ENCODE measurements around the gene BCL2L2.
"Not testable (repeated sequence)": the region's sequence is repeated elsewhere in the genome, so short reads cannot be mapped to it uniquely, and the experiment has no call there.

BCL2L2 gene

DNA sequence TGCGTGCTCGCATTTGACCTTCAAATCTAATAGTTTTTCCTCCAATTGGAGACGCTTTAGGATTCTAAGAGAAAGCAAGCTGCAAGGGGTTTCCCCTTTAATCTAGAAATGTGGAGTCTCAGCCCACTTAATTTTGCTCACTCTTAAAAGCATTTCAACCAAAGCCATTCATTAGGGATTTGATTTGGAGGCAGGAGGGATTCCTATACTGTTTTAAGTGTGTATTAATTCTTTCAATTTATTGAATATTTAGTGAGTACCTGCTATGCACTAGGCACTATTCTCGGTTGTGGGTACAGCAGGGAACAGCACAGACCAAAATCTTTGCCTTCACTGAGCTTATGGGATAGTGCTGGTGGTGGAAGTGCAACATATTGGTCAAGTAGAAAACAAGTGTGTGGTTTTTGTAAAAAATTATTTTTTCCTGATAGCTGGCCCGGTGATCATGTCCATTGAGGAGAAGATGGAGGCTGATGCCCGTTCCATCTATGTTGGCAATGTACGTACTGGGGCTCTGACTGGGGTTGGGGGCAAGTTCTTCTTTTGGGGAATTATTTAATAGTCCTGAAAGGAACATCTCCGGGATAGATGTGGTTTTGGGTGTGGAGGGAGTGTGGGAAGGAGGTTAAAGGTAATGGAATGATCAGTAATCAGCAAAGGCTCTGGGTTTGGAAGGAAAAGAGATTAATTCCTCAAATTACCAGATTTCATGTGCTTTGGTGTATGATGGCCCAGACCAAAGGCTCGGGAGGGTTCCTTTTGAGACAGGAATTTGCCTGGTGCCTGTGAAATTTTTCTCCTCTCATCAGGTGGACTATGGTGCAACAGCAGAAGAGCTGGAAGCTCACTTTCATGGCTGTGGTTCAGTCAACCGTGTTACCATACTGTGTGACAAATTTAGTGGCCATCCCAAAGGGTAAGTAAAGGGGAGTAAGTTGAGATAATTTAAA is 16.2 kb downstream of the BCL2L2 start:
- H3K27ac Mint-ChIP-seq (ENCODE audit: low read depth) = peak overlapping the region; percentile 97
- peaks cover 43% of the 10 kb centered on the region for H3K36me3 Mint-ChIP-seq (ENCODE audit: insufficient read depth)
- no peaks in the 10 kb centered on the region for H3K9me3 Mint-ChIP-seq
- H3K27me3 Mint-ChIP-seq = no peaks in the 10 kb centered on the region
- no peak for DNase-seq (ENCODE audit: low spot score in 2 of 2)
- no peak for ATAC-seq (replicated peaks; ENCODE audit: extremely low read depth, poor library complexity, severe bottlenecking)
- H3K4me3 Mint-ChIP-seq = peak overlapping the region; percentile 89
- H3K4me1 Mint-ChIP-seq = peaks cover 37% of the 10 kb centered on the region

- no peak overlapping the region for H3K27ac Mint-ChIP-seq (ENCODE audit: low read depth)
Observed at GRCh38 chr14:23323838-23324454, 17.3 kb downstream of the BCL2L2 start.

GRCh38 chr14:23324455-23324846 is 17.8 kb downstream of the BCL2L2 start:
- Mint-ChIP-seq H3K27me3 (no peaks in the 10 kb centered on the region), H3K4me3 (no peak overlapping the region), H3K27ac (ENCODE audit: low read depth) (no peak overlapping the region), H3K4me1 (peaks cover 36% of the 10 kb centered on the region), H3K9me3 (no peaks in the 10 kb centered on the region), H3K36me3 (ENCODE audit: insufficient read depth) (peaks cover 43% of the 10 kb centered on the region)
- ATAC-seq (replicated peaks; ENCODE audit: extremely low read depth, poor library complexity, severe bottlenecking) = no peak
- no peak for DNase-seq (ENCODE audit: low spot score in 2 of 2)

More at GRCh38 chr14:23323838-23324454, 17.3 kb downstream of the BCL2L2 start:
- peaks cover 43% of the 10 kb centered on the region for H3K36me3 Mint-ChIP-seq (ENCODE audit: insufficient read depth)
- H3K4me3 Mint-ChIP-seq = no peak overlapping the region
- no peaks in the 10 kb centered on the region for H3K9me3 Mint-ChIP-seq
- no peaks in the 10 kb centered on the region for H3K27me3 Mint-ChIP-seq
- no peak for DNase-seq (ENCODE audit: low spot score in 2 of 2)
- ATAC-seq (replicated peaks; ENCODE audit: extremely low read depth, poor library complexity, severe bottlenecking) = no peak
- H3K4me1 Mint-ChIP-seq = peaks cover 37% of the 10 kb centered on the region

DNA sequence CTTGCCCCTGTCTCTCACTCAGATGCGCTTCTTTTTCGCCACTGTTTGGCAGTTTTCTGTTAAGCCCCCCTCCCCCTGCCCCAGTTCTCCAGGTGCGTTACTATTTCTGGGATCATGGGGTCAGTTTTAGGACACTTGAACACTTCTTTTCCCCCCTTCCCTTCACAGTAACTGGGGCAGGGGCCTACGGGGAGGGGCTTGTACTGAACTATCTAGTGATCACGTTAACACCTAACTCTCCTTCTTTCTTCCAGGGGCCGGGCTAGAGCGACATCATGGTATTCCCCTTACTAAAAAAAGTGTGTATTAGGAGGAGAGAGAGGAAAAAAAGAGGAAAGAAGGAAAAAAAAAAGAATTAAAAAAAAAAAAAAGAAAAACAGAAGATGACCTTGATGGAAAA is 18.4 kb downstream of the BCL2L2 start:
- DNase-seq (ENCODE audit: low spot score in 2 of 2) (no peak), ATAC-seq (replicated peaks; ENCODE audit: extremely low read depth, poor library complexity, severe bottlenecking) (no peak)
- Mint-ChIP-seq H3K36me3 (ENCODE audit: insufficient read depth) (peaks cover 43% of the 10 kb centered on the region), H3K27ac (ENCODE audit: low read depth) (no peak overlapping the region), H3K4me1 (peaks cover 30% of the 10 kb centered on the region), H3K27me3 (no peaks in the 10 kb centered on the region), H3K9me3 (no peaks in the 10 kb centered on the region), H3K4me3 (no peak overlapping the region)

DNA sequence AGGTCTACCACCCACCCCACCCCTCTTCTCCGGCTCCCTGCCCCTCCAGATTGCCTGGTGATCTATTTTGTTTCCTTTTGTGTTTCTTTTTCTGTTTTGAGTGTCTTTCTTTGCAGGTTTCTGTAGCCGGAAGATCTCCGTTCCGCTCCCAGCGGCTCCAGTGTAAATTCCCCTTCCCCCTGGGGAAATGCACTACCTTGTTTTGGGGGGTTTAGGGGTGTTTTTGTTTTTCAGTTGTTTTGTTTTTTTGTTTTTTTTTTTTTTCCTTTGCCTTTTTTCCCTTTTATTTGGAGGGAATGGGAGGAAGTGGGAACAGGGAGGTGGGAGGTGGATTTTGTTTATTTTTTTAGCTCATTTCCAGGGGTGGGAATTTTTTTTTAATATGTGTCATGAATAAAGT is 19.1 kb downstream of the BCL2L2 start:
- not testable (repeated sequence) for DNase-seq (ENCODE audit: low spot score in 2 of 2); H3K27ac Mint-ChIP-seq (ENCODE audit: low read depth); H3K27me3 Mint-ChIP-seq; ATAC-seq (replicated peaks; ENCODE audit: extremely low read depth, poor library complexity, severe bottlenecking); H3K4me3 Mint-ChIP-seq; H3K9me3 Mint-ChIP-seq
- Mint-ChIP-seq H3K4me1 (peaks cover 23% of the 10 kb centered on the region), H3K36me3 (ENCODE audit: insufficient read depth) (peaks cover 40% of the 10 kb centered on the region)

DNA sequence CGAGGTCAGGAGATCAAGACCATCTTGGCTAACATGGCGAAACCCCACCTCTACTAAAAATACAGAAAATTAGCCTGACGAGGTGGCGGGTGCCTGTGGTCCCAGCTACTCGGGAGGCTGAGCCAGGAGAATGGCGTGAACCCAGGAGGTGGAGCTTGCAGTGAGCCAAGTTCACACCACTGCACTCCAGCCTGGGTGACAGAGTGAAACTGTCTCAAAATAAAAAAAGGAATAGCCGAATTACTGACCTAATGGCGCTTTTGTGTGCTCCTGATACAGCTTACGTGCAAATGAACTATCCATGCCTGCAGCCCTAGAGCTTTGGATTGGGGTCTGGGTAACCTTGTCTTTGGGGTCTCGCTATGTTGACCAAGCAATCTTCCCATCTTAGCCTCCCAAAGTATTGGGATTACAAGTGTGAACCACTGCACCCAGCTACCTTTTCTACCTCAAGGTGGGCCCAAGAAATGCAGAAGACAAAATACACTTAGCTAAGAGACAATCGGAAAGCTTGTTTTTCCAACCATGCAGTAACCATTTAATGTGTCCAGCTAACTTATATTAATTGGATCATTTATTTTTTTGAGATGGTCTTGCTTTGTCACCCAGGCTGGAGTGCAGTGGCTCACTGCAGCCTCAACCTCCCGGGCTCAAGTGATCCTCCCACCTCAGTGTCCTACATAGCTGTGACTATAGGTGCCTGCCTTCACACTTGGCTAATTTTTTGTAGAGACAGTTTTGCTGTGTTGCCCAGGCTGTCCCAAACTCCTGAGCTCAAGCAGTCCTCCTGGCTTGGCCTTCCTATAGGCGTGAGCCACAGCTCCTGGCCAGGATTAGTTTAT is 20.1 kb downstream of the BCL2L2 start:
- Mint-ChIP-seq H3K4me3 (no peak overlapping the region), H3K9me3 (no peaks in the 10 kb centered on the region), H3K4me1 (peaks cover 23% of the 10 kb centered on the region), H3K27me3 (no peaks in the 10 kb centered on the region), H3K36me3 (ENCODE audit: insufficient read depth) (peaks cover 35% of the 10 kb centered on the region), H3K27ac (ENCODE audit: low read depth) (no peak overlapping the region)
- ATAC-seq (replicated peaks; ENCODE audit: extremely low read depth, poor library complexity, severe bottlenecking) (no peak), DNase-seq (ENCODE audit: low spot score in 2 of 2) (no peak)

DNA sequence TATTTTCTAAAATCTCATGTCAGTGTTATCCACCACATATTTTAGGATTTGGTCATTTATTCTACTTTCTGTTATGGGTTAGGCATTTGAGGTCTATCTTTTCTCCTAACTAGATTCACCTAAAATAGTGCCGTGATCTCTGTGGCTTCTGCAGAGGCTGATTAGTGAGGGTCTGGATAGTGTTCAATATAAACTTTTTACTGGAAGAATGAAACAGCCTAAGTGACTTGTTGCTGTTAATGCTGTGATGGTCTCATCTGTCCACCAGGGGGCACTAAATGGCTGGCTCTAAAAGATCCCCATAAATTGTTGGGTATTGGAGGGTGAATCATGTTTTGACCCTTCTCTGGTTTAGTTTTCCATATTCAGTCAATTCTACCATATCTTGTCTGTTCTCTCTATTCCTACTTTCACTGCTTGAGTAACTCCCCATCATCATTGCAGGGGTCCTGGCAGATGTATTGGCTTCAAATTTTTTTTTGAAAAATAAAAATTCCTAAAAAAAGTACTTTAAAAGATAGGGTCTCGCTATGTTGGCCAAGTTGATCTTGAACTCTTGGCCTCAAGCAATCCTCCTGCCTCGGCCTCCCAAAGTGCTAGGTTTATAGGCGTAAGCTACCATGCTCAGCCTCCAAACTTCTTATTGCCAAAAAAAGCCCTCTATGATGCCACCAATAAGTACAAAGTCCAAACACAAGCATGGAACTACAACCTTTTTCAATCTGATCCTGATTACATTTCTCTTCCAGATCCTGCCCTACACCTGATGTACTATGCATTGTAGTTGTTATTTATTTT is 21.5 kb downstream of the BCL2L2 start:
- H3K4me1 Mint-ChIP-seq = peaks cover 10% of the 10 kb centered on the region
- no peaks in the 10 kb centered on the region for H3K27me3 Mint-ChIP-seq
- no peak overlapping the region for H3K4me3 Mint-ChIP-seq
- no peak overlapping the region for H3K27ac Mint-ChIP-seq (ENCODE audit: low read depth)
- H3K36me3 Mint-ChIP-seq (ENCODE audit: insufficient read depth) = peaks cover 27% of the 10 kb centered on the region
- no peak for ATAC-seq (replicated peaks; ENCODE audit: extremely low read depth, poor library complexity, severe bottlenecking)
- DNase-seq (ENCODE audit: low spot score in 2 of 2) = peak in 1 of 2 donors; percentile 32
- H3K9me3 Mint-ChIP-seq = no peaks in the 10 kb centered on the region

- no peaks in the 10 kb centered on the region for H3K4me1 Mint-ChIP-seq
- no peak overlapping the region for H3K27ac Mint-ChIP-seq (ENCODE audit: low read depth)
- DNase-seq (ENCODE audit: low spot score in 2 of 2) (no peak), ATAC-seq (replicated peaks; ENCODE audit: extremely low read depth, poor library complexity, severe bottlenecking) (no peak)
- peaks cover 58% of the 10 kb centered on the region for H3K27me3 Mint-ChIP-seq
- no peak overlapping the region for H3K4me3 Mint-ChIP-seq
- no peaks in the 10 kb centered on the region for H3K36me3 Mint-ChIP-seq (ENCODE audit: insufficient read depth)
- H3K9me3 Mint-ChIP-seq = no peaks in the 10 kb centered on the region
Observed at GRCh38 chr14:23335623-23336022, 29.0 kb downstream of the BCL2L2 start.

DNA sequence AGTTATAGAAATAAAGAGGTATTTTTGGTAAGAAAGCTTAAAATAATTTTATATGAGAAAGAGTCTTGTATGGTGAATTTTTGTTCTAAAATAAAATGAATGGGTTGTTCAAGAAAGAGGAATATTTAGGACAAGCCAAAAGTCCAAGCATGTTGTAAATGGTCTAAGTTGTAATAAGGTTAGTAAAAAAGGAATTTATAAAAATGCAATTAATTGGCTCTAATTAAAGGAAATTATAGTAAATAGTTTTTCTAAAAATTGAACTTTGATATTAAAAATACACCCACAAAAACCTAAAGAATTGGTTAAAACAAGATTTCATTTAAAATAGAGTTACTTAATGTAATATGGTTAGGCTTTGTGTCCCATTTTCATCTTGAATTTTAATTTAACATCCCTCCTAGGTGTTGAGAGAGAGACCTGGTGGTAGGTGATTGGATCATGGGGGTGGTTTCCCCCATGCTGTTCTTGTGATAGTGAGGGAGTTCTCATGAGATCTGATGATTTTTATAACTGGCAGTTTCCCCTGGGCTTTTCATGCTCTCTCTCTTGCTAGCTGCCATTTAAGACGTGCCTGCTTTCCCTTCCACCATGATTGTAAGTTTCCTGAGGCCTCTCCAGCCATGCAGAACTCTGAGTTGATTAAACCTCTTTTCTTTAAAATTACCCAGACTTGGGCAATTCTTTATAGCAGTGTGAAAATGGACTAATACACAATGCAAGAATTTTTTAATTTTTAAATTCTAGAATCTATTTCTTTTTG is 33.1 kb downstream of the BCL2L2 start:
- H3K27me3 Mint-ChIP-seq = peaks cover 67% of the 10 kb centered on the region
- H3K36me3 Mint-ChIP-seq (ENCODE audit: insufficient read depth) = no peaks in the 10 kb centered on the region
- H3K27ac Mint-ChIP-seq (ENCODE audit: low read depth) = no peak overlapping the region
- DNase-seq (ENCODE audit: low spot score in 2 of 2) = no peak
- H3K4me3 Mint-ChIP-seq = no peak overlapping the region
- no peak for ATAC-seq (replicated peaks; ENCODE audit: extremely low read depth, poor library complexity, severe bottlenecking)
- no peaks in the 10 kb centered on the region for H3K4me1 Mint-ChIP-seq
- no peaks in the 10 kb centered on the region for H3K9me3 Mint-ChIP-seq

- no peak for ATAC-seq (replicated peaks; ENCODE audit: extremely low read depth, poor library complexity, severe bottlenecking)
- Mint-ChIP-seq H3K27me3 (peaks cover 51% of the 10 kb centered on the region), H3K9me3 (no peaks in the 10 kb centered on the region), H3K4me1 (no peaks in the 10 kb centered on the region), H3K27ac (ENCODE audit: low read depth) (no peak overlapping the region), H3K36me3 (ENCODE audit: insufficient read depth) (peaks cover 2% of the 10 kb centered on the region), H3K4me3 (no peak overlapping the region)
- DNase-seq (ENCODE audit: low spot score in 2 of 2) = no peak
Observed at GRCh38 chr14:23344481-23344880, 37.8 kb downstream of the BCL2L2 start.

GRCh38 chr14:23345987-23346692 is 39.5 kb downstream of the BCL2L2 start:
- Mint-ChIP-seq H3K27ac (ENCODE audit: low read depth) (no peak overlapping the region), H3K9me3 (no peaks in the 10 kb centered on the region), H3K4me3 (no peak overlapping the region), H3K36me3 (ENCODE audit: insufficient read depth) (peaks cover 2% of the 10 kb centered on the region), H3K4me1 (no peaks in the 10 kb centered on the region), H3K27me3 (peaks cover 63% of the 10 kb centered on the region)
- ATAC-seq (replicated peaks; ENCODE audit: extremely low read depth, poor library complexity, severe bottlenecking) = no peak
- no peak for DNase-seq (ENCODE audit: low spot score in 2 of 2)

Data from central memory CD8-positive, alpha-beta T cell (primary cell).